Panc1 (cell line): ENCODE results near the gene KRT6C.

Experiments
- CTCF ChIP-seq: fragments of 450-650 bp; IDR thresholded peaks from 2 replicates; pipeline ENCODE4 v1.5.1; 2017; ENCODE audit warnings: mild to moderate bottlenecking
- POLR2AphosphoS5 ChIP-seq: IDR thresholded peaks from 2 replicates; pipeline ENCODE4 v1.6.1; 2012; ENCODE audit warnings: mild to moderate bottlenecking, low read depth, low read length, moderate library complexity
- SIN3A ChIP-seq: IDR thresholded peaks from 2 replicates; pipeline ENCODE4 v1.6.1; 2012; ENCODE audit warnings: low read depth, mild to moderate bottlenecking, low read length, moderate library complexity, borderline replicate concordance; ENCODE audit not compliant: insufficient read depth

- TF ChIP-seq CTCF (no peak), SIN3A (no peak), POLR2AphosphoS5 (no peak)
Measured at GRCh38 chr12:52486166-52487105, 12.8 kb upstream of the KRT6C start.
